ENCODE measurements around the gene MMP19.
"Not testable (repeated sequence)": the region's sequence is repeated elsewhere in the genome, so short reads cannot be mapped to it uniquely, and the experiment has no call there.

The MMP19 gene

DNA sequence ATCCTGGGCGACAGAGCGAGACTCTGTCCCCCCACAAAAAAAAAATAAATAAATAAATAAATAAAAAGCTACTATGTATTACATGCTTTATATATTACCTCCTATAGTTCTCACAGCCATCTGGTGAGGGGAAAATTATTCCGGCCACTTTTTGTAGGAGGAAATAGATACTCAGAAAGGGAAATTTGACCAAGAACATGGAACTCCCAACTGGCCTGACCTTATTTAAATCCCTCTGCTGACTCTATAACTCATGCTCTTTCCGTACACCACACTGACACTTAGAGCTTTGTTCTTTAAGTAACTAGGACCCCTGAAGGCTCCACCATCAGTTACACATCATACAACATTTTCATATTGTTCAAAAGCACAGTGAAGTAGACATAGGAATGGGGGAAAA is 2.2 kb upstream of the MMP19 start:
- DNase-seq (ENCODE audit: low read depth) = no peak

DNA sequence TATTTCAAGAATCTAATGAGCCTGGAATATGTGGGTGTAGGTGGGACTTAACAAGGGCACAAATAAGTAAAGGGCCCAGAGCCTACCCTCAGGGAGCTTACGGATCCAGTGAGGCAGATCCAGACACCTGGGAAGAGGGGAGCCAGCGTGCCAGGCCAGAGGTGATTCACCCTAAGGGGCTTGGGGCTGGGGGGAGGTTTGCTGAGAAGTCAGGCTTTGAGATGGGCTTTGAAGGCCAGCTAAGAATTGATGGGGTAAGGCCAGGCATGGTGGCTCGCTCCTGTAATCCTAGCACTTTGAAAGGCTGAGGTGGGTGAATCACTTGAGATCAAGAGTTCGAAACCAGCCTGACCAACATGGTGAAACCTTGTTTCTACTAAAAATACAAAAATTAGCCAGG is 695 bp upstream of the MMP19 start:
- no peak for DNase-seq (ENCODE audit: low read depth)

DNA sequence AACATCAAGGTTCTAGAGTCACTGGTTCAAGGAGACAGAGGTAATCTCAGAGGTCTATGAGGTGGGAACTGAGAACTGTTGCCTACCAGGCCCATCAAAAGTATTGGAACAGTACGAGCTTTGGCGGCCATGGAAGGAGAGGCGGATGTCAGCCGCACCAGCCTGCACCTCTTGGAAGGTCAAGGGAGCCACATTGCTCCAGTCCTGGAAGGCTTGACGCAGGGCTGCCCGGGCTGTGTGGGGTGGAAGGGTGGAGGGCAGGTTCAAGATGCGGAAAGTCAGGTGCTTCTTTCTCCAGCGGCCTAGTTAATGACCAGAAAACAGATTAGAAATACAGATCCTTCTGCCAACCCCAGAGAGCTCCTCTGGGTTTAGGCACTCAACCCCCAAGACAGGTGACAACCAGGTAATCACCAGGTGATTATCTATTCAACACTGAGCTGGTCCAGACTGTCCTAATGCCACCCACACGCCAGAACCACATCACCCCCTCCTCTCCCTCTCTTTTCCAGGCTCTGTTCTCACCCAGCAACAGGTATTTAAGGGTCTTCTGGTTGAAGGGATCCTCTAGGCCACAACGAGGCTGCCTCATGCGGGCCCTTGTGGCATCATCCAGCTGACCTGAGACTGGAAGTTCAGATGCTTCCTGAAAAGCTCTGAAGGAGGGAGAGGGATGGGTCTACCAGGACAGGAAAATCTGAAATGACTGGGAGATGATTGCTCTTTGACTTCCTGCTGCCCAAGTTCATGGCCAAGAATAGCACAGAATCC is 2.0 kb downstream of the MMP19 start:
- no peak for DNase-seq (ENCODE audit: low read depth)

DNA sequence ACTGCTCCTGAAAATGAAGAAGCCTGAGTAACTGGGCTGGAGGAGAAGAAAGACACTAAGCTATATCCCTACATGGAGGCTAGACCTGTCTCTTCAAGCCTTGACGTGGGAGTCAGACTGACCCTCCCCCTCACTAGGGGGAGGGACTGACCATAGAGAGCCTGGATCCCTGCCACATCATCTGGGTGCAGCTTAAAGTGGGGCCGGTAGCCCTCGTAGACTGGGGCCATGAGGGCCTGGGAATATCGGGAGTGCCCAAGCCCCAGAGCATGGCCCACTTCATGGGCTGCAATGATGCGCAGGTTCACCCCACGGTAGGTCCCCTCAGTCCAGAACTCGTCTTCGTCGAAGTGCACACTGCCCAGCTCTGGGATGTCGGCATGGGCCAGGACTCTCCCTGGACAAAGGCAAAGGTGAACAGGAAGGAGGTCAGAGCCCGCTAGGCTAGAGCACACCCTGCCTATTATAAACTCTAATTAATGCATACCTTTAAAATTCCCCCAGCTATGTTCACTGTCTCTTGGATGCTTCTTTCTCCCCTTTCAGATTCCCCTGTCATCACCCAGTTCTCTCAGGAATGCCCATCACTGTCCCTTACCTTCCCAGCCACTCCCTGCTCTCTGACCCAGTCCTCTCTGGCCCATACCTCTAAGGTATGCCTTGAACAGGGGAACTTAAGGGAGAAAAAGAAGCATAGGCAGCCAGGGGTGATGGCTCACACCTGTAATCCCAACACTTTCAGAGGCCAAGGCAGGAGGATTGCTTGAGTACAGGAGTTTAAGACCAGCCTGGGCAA is 3.2 kb downstream of the MMP19 start:
- DNase-seq (ENCODE audit: low read depth) = no peak

DNA sequence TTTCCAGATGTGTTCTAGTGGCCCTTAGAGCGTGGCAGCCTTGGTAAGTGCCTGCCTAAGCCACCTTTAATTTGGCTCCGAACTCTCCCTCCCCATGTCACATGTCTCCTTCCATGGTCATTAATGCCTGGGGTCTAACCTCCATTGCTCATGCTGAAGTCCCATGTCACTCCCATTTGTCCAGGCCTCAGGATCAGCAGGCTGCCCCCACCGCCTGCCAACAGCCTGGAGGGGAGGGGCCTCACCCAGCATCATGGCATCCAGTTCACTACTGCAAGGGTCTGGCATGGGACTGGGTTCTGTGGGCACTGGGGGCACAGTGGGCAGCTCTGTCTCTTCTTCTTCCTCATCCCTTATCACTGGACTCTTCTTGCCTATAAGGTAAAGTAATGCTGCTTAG is 4.4 kb downstream of the MMP19 start:
- no peak for DNase-seq (ENCODE audit: low read depth)

DNA sequence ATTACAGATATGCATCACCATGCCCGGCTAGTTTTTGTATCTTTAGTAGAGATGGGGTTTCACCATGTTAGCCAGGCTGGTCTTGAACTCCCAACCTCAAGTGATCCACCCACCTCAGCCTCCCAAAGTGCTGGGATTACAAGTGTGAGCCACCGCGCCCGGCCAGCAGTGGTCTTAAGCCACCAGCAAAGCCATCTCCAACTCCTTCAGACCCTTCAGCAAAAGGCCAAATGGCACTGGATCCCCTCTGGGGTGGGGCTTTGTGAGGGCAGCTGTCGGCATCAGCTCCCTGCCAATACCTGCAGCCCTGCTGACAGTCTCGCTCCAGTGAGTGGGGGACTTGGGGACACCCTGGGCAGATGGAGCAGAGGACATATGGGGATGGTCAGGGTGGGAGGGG is 8.3 kb downstream of the MMP19 start:
- not testable (repeated sequence) for DNase-seq (ENCODE audit: low read depth)

DNA sequence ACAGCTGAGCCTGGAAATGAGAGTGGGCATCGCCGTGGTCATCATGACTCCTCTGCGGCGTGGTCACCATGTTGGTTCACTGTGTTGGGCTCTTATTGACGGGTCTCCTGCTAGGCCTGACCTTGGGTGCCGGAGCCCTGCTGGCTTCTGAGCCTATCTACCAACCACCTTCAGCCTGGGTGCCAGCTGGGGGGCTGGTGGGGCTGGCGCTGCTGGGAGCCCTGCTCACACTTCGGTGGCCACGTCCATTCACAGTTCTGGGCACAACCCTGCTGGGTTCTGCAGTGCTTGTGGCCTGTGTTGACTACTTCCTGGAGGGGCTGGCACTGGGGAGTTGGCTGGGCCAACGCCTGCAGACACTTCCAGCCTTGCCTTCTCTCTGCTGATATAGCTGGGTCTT is 9.7 kb downstream of the MMP19 start:
- no peak for DNase-seq (ENCODE audit: low read depth)

DNA sequence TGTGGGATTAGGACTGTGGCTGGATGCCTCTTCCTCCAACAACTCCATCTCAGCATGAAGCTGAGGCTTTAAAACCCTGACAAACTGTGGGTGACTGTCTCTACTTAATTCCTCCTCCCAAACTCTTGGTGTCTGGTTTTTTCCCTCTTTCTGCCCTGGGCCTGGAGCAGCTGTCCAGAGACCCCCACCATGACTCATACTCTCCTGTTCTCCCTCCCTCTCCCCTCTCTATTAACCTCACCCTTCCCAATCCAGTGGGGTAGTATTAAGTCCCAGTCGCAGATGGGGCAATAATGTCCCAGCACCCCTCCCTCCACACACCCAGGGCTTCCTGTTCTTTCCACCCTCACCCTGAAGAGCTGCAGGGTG is 11.3 kb downstream of the MMP19 start:
- DNase-seq (ENCODE audit: low read depth) = no peak

DNA sequence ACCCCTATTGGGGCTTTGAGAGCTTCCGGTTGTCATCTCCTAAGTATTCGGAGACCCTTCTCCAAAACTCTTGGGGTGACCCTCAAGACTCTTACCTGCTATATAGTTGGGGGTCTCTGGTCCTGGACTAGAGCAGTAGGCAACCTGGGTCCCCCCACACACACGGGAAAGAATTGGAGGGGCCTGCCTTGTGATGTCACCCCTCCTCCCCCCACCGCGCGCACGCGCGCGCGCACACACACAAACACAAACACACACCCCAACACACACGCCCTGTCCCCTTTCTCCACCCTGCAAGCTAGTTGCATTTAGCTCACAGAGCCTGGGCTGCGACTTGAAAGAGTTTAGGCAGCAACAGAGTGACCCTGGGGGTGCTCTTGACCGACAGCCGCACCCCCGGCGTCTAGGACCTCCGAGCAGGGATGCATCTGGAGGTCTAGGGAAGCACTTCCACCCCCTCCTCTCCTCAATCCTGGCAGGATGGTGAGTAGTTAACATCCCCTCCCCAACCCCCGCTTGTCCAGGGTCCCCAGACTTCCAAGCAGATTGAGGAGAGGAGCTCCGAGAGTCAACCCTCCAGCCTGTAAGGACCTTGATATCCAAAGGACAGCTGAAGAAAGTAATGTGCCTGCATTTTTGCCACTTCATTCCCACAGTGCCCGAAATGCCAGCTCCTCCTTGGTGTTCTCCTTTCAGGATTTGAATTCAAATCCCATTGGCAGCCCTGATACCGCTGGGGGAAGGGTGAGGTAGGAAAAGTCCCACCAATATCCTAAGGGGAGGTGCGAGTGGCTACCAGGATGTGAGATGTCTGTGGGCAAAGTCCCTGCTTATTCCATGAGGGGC is 11.9 kb downstream of the MMP19 start:
- DNase-seq (ENCODE audit: low read depth) = peak; percentile 39

DNA sequence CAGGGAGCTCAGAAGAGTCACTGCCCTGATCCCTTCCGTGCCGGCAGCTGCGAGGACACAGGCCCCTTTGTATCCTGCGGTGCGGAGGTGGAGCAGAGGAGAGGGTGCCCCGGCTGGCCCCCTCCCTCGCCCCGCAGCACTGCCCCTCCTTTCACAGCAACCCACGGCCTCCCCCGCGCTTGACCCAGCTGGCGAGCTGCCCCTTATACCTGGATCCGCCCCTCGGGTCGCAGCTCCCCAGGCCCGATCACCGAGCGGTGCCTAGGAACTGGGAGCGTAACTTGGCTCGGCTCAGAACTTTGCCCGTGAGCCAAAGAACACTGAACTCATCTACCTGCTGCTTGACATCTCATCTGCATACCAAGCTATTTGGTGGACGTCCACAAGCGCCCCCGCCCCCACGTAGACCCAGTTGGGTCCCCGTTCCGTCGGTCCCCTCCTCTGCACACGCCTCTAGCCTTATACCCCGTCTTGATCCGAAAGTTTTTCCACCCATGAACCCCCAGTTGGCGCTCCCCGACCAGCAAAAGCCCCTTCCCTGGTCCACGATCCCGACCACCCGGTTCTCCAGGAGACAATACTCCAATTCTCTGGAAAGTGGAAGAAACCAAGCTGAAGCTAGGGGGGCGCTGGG is 12.7 kb downstream of the MMP19 start:
- no peak for DNase-seq (ENCODE audit: low read depth)

DNA sequence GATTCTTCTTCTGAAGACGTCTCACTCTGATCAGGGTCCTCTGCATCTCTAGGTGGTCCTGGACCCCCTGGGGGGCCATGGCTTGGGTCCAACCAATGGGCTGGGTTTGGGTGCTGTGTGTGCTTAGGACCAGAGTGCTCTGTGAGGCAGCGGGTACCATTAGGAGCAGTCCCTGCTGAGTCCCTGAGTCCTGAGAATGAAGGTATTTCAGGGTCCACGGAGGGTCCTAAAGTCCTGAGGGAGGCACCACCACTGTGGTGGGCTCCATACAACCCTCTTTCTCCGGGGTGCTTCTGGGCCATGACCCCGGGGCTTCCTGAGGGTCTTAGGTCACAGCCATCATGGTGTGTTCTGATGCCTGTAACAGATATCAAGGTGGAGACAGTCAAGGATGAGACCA is 14.4 kb downstream of the MMP19 start:
- no peak for DNase-seq (ENCODE audit: low read depth)

DNA sequence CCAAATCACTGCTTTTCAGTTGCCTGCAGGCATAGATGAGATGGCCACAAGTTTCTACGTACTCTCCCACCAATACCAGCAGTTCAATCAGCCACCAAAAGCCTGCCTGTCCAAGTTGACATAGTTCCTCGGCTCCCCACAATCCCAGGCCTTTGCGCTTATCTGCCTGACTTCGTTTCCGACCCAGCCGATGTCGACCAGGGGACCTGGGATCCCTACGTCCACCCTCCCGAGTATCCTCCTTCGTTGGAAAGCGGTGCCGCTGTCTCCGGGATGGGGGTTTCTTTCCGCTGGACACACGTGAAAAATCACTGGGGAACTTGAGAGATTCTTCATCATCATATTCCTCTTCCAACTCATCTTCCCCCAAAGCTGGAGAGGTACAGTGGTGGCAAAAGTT is 14.9 kb downstream of the MMP19 start:
- DNase-seq (ENCODE audit: low read depth) = no peak

DNA sequence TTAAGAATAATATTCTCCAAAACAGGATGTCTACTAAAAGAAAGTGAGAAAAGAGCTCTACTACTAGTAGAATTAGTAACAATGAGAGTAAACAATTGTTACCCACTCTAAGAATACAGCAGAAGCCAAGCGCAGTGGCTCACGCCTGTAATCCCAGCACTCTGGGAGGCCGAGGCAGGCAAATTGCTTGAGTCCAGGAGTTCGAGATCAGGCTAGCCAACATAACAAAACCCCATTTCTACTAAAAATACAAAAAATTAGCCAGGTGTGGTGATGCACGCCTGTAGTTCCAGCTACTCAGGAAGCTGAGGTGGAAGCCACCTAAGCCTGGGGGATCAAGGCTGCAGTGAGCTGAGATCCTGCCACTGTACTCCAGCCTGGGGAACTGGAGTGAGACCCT is 18.0 kb downstream of the MMP19 start:
- DNase-seq (ENCODE audit: low read depth) = no peak

DNA sequence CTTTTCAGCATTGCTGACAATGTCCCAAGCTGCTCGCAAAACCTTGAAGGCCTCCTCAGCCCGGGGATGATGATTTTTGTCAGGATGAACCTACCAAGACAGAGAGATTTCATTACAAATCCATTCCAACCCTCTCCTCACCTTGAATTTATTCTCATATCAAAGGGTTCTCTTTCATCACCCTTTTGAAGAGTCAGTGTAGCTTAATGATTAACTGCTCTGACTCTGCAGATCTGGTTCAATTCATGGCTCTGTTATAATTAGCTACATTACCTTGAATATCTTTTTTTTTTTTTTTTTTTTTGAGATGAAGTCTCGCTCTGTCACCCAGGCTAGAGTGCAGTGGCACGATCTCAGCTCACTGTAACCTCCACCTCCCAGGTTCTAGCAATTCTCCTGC is 19.3 kb downstream of the MMP19 start:
- no peak for DNase-seq (ENCODE audit: low read depth)

DNA sequence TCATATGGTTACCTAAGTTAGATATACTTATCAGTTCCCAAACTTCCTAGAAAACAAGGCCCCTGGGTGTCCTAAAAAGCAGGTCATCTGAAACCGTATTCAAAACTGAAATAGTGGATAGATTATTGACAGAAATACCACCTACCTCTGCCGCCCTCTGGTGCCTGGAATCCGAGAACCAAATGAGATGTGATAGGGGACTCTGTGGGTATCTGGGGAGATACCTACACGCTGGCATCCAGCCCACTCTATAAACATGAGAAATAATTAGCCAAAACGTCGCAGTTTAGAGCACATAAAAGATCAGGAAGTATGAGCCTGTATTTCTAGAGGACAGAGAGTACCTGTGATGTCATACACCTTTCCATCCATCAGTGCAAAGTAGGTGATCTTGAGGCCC is 20.5 kb downstream of the MMP19 start:
- DNase-seq (ENCODE audit: low read depth) = no peak

DNA sequence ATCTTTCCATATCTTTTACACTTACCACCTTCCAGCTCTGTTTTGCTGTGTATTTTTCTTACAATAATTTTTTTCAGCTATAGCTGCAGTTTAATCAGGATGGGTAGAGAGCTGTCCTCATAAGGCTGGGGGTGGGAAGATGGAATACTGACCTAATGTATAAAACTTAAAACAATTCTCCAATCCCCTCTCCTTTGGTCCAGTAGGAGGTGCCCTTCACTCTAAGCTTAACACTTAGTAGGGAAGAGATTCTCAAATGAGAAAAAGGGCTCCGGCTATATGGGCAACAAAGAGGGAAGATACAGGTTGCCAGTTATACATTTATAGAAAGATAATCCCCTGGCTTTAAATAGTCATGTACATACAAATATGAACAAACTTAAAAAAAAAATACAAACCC is 22.1 kb downstream of the MMP19 start:
- no peak for DNase-seq (ENCODE audit: low read depth)

DNA sequence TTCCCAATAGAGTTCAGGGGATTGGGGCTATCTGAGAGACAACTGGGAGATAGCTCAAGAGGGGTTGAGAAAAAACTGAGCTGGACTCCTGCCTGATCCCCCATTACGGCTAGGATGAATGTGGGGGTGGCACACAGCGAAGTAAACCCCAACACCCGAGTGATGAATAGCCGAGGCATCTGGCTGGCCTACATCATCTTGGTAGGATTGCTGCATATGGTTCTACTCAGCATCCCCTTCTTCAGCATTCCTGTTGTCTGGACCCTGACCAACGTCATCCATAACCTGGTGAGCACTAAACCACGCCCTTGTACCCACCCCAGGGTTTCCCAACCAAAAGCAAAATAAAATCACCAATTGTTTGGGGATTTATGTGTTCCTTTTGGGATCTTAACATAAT is 23.9 kb downstream of the MMP19 start:
- no peak for DNase-seq (ENCODE audit: low read depth)

DNA sequence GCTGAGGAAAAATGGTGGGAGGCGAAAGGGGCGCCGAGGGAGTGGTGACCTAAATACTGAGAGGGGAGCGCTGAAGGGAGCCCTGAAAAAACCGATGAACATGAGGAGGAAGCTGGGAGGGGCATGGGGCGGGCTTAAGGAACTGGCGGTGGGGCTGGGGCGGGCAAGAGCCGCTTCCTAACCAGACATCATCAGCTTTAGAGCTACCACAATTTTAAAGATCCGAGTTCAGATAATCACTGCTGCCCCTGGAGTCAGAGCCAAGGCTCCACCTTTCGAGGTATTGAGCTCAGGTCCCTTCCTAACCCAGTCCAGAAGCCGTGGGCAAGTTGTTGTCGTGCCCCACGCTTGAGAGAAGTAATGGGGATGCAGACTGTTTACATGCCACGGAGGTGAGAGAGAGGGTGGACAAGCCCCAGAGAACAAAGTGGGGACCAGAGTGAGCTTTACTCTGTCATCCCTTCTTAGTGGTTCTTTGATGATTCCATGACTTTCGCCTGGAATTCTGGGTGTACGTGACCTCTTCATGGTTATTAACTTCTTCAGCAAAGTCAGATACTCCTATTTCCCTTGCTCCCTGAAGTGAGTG is 24.5 kb downstream of the MMP19 start:
- peak; percentile 44 for DNase-seq (ENCODE audit: low read depth)

DNA sequence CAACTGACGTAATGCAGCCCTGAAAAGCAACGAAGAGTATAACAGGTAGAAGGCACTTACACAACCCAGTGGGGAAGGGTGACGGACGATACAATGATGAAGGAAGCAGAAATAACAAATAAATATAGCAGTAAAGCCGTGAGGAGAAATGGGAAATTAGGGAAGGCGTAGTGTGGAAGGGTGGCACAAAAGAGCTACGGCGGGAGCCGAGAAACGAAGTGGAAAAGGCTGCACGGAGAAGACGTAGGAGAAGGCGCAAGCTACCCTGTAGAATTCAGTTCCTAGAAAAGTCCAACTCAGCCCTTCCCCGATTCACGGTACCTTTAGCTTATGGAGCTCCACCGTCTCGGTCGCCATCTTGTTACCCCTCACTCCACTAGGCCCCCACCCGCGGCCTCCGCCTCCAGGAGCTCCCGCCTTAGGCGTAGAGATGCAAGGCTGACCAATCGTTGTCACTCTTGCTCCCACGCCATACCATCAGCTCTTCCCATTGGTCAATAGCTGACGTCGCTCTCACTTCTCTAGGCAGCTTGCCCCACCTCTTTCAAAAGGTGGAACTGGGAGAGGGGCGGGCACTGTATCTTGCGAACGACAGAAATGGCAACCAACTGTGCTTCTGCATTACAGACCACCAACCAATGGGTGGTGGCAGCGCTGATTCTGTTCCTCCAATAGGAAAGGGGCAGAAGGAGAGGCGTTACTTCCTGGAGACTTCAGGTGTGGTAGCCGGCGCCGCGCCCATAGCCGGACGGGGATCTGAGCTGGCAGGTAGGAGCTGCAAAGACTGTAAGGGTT is 25.2 kb downstream of the MMP19 start, which contains the start of the genes ORMDL2 and SARNP:
ORMDL2 (plus strand) TSS at position 697 of the 795 bp plus-strand sequence. CDS start 959 bp downstream, outside the sequence.
SARNP (minus strand) TSS at position 380 of the 795 bp plus-strand sequence; CDS start at position 357, 23 bp downstream.
- DNase-seq (ENCODE audit: low read depth) = peak; percentile 100

DNA sequence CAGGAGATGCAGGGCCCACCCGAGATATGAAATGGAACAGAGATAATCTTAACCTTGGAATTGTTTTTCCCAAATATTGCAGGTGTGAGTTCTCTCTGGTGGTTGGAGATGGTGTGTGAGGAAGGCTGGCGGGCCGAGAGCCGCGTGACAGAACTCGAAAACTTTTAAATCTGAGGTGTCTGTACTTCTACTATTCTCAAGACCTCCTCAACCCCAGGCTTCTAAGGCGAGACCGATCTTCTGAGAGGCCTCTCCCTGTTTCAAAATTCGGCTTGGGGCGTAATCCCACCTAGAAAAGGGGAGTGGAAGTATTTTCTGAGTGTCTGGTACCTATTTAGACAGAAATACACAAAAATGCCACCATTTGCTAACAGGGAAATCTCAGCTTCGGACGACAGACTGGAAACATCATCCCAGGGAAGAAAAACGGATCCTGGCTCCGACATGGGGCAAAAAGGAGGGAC is 25.8 kb downstream of the MMP19 start:
- DNase-seq (ENCODE audit: low read depth) = no peak

DNA sequence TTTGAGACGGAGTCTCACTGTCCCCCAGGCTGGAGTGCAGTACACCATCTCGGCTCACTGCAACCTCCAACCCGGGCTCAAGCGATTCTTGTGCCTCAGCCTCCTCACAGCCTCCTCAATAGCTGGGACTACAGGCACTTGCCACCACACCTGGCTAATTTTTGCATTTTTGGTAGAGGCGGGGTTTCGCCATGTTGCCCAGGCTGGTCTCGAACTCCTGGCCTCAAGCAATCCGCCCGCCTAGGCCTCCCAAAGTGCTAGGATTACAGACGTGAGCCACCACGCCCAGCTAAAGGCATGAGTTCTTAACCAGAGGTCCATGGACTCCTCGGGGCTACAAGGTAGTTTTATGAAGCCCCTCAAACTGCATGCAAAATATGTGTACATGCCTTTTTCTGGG is 27.3 kb downstream of the MMP19 start:
- no peak for DNase-seq (ENCODE audit: low read depth)
